ENCODE measurements around the gene CST3. TPM values are rescaled to one million over a fixed set of nuclear protein-coding genes. Genes with fewer than 3 reads are reported as not detected.

Gene CST3
- total and polyA plus RNA-seq, 10 of the 15 experiments (the other 5 are each of a cell fraction or from before 2014, with no cell fraction given): 11.8 to 127 (median 57.8) TPM

- no peak for TF ChIP-seq MXI1 (IDR thresholded peaks at IDR 0.05; ENCODE audit: low read depth, low read length)
- no peak for TF ChIP-seq STAT1 (conservative IDR thresholded peaks at IDR 0.05)
- TF ChIP-seq SIX5 (IDR thresholded peaks at IDR 0.05; ENCODE audit: low read depth, low read length, severe bottlenecking): no peak
- no peak for TF ChIP-seq RCOR1 (conservative IDR thresholded peaks at IDR 0.05; ENCODE audit: low read depth, low read length)
- TF ChIP-seq MTA2 (IDR thresholded peaks at IDR 0.05; ENCODE audit: low read depth): no peak
- TF ChIP-seq CHD4 (IDR thresholded peaks at IDR 0.05): no peak
- no peak for TF ChIP-seq NFXL1 (IDR thresholded peaks at IDR 0.05; ENCODE audit: borderline replicate concordance)
- TF ChIP-seq BHLHE40 (IDR thresholded peaks at IDR 0.05; ENCODE audit: borderline replicate concordance in 1 of 2, low read depth in 2 of 2, low read length in 1 of 2): no peak
- TF ChIP-seq YY1 (IDR thresholded peaks at IDR 0.05; ENCODE audit: low read depth, low read length): no peak
- TF ChIP-seq SPI1 (IDR thresholded peaks at IDR 0.05; ENCODE audit: borderline replicate concordance, insufficient read depth, low read depth, low read length): no peak
- no peak for TF ChIP-seq ETV6 (conservative IDR thresholded peaks at IDR 0.05 in 1 of 2, IDR thresholded peaks at IDR 0.05 in 1 of 2; ENCODE audit: borderline replicate concordance in 1 of 2, low read depth in 1 of 2)
- no peak for TF ChIP-seq REST (IDR thresholded peaks at IDR 0.05; ENCODE audit: low read depth, low read length)
- H4K20me1 ChIP-seq (ENCODE audit: control insufficient read depth, insufficient read depth): no peaks in the 10 kb centered on the region
- DNase-seq (ENCODE audit: low read depth, low spot score) (no peak), ATAC-seq (no peak), FAIRE-seq (no peak)
- peaks cover 0 to 4% of the 10 kb centered on the region in 2 experiments; a peak in 2 of 4 replicates for H3K27me3 ChIP-seq (replicated peaks in 1 of 2; ENCODE audit: control insufficient read depth in 2 of 2, insufficient read depth in 2 of 2, low read length in 1 of 2)
- ChIA-PET POLR2A (no interaction called here), SMC1A (ENCODE audit: uncharacterized antibody, unreplicated experiment) (no interaction called here), RAD21 (ENCODE audit: unreplicated experiment) (no interaction called here), CTCF (interaction anchor here (1.4 kb wide), 1 partner anchor 144 kb away, joined by 3 read pairs; no protein-coding TSS in a partner anchor)
- no peaks in the 10 kb centered on the region for H3K4me1 ChIP-seq (ENCODE audit: control insufficient read depth, insufficient read depth, low read length)
- H3K9me3 ChIP-seq (replicated peaks; ENCODE audit: control insufficient read depth, insufficient read depth, low read length): no peaks in the 10 kb centered on the region
- no peaks in the 10 kb centered on the region for H3K36me3 ChIP-seq (ENCODE audit: control insufficient read depth in 2 of 2, insufficient read depth in 2 of 2, low read length in 1 of 2)
- H2AFZ ChIP-seq (ENCODE audit: control insufficient read depth, low read depth, low read length): no peak overlapping the region
- intact Hi-C loops (cut with micrococcal nuclease; ENCODE audit: unreplicated experiment): no loop called here
- no peak overlapping the region for H3K4me3 ChIP-seq
- H3K27ac ChIP-seq (ENCODE audit: control insufficient read depth, insufficient read depth): no peak overlapping the region
- 10% methylated on average over 4 of the region's 5 CpGs for WGBS (ENCODE audit: insufficient coverage, insufficient replicate concordance, low lambda C conversion rate, missing lambda C conversion rate)
- in situ Hi-C loops (cut with MboI): no loop called here
- no peaks in the 10 kb centered on the region for H3K79me2 ChIP-seq (ENCODE audit: control insufficient read depth, insufficient read depth, low read length)
- H3K9ac ChIP-seq (ENCODE audit: control insufficient read depth, insufficient read depth, low read length): no peak overlapping the region
- no peak overlapping the region for H3K4me2 ChIP-seq (ENCODE audit: control insufficient read depth, insufficient read depth)
- no TSS peak for BruUV-seq (replicated peaks)
Measured at GRCh38 chr20:23585808-23586734, 51.7 kb downstream of the CST3 start.

All from GM12878 (cell line).